C1 segment of cervical spinal cord (tissue), 14 donors: ENCODE measurements around the gene NEB.
"Not testable (repeated sequence)": the region's sequence is repeated elsewhere in the genome, so short reads cannot be mapped to it uniquely, and the experiment has no call there.

ENCODE experiments used
- DNase-seq, 14 donors: peaks; one replicate each; lab custom pipeline; 2025; lab: John Stamatoyannopoulos, UW

Gene NEB

GRCh38 chr2:151654085-151654484 lies 80.2 kb downstream of the NEB start:
- DNase-seq = no peak

GRCh38 chr2:151651274-151651673 lies 83.0 kb downstream of the NEB start:
- DNase-seq = no peak

GRCh38 chr2:151650456-151650855 lies 83.8 kb downstream of the NEB start:
- DNase-seq = no peak

GRCh38 chr2:151649966-151650365 lies 84.3 kb downstream of the NEB start:
- DNase-seq = no peak

- DNase-seq = no peak
Measured at GRCh38 chr2:151649400-151649799, 84.9 kb downstream of the NEB start.

GRCh38 chr2:151646512-151646911 lies 87.8 kb downstream of the NEB start:
- DNase-seq = not testable (repeated sequence)

GRCh38 chr2:151644580-151644979 lies 89.7 kb downstream of the NEB start:
- no peak for DNase-seq

- not testable (repeated sequence) for DNase-seq
Measured at GRCh38 chr2:151641895-151642294, 92.4 kb downstream of the NEB start.

- no peak for DNase-seq
Measured at GRCh38 chr2:151640087-151640486, 94.2 kb downstream of the NEB start.

GRCh38 chr2:151638990-151639389 lies 95.3 kb downstream of the NEB start:
- no peak for DNase-seq

- no peak for DNase-seq
Measured at GRCh38 chr2:151638191-151638933, 95.9 kb downstream of the NEB start.

- peak in 2 of 14 donors; percentile 1 to 36 for DNase-seq
Measured at GRCh38 chr2:151637271-151637781, 97.0 kb downstream of the NEB start.

- no peak for DNase-seq
Measured at GRCh38 chr2:151634736-151635467, 99.4 kb downstream of the NEB start.

- no peak for DNase-seq
Measured at GRCh38 chr2:151632993-151633565, 101.2 kb downstream of the NEB start.

GRCh38 chr2:151630372-151630771 lies 103.9 kb downstream of the NEB start:
- no peak for DNase-seq

- DNase-seq = no peak
Measured at GRCh38 chr2:151627353-151627752, 106.9 kb downstream of the NEB start.

- DNase-seq = no peak
Measured at GRCh38 chr2:151624271-151624670, 110.0 kb downstream of the NEB start.

GRCh38 chr2:151623631-151624030 lies 110.6 kb downstream of the NEB start:
- DNase-seq = no peak

GRCh38 chr2:151620761-151621160 lies 113.5 kb downstream of the NEB start:
- DNase-seq = no peak

GRCh38 chr2:151619337-151619989 lies 114.8 kb downstream of the NEB start:
- no peak for DNase-seq

GRCh38 chr2:151616760-151617339 lies 117.4 kb downstream of the NEB start:
- DNase-seq = no peak
